NCI-H748 (cell line): ENCODE measurements around the gene ERF.

ENCODE experiments used
- DNase-seq: peaks from one replicate; lab custom pipeline; 2025; ENCODE audit not compliant: unreplicated experiment; lab: John Stamatoyannopoulos, UW

The ERF gene

DNA sequence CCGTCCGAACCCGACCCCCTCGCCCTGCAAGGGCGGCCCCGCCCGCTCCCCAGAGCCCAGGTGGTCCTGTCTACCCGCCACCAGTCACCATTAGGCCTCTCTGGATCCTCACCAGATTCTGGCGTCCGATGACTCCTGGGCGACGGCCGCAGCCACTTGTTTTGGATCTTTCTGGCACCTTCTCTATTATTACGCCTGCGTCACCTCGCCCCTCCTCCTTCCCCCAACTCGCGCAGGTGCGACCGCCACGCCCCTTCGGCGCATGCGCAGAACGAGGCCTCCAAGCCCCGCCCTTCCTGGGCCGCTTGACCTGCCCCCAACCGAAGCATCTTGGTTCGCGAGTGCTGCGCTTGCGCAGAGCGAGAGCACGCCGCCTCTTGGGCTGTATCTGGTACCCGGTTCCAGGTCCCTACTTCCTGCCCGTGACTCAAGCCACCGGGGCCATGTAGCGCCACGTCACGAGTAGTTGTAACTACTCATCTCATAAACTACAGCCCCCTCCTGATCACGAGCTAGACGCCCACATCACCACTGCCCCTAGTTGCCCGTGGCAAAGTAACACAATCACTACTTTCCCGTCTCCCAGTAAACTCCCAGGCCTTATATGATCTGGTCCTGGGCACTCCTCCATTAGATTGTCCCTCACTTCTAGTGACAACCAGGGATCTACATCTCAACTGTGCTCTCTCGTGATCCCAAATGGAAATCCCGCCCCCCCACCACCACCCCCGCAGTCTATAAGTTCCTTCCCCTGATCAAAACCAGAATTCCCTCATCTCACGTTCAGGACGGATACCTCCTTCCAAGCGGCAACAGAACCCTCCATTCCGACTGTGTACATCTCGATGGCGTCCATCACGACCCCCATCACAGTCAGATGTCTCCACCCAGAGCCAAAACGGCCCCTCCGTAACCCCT, 37.1 kb downstream of the ERF start, which contains the start of gene DEDD2:
Gene DEDD2 (minus strand): TSS at position 158 of the 918 bp plus-strand sequence. CDS start 670 bp downstream, outside the sequence.
- DNase-seq = peak; percentile 98

DNA sequence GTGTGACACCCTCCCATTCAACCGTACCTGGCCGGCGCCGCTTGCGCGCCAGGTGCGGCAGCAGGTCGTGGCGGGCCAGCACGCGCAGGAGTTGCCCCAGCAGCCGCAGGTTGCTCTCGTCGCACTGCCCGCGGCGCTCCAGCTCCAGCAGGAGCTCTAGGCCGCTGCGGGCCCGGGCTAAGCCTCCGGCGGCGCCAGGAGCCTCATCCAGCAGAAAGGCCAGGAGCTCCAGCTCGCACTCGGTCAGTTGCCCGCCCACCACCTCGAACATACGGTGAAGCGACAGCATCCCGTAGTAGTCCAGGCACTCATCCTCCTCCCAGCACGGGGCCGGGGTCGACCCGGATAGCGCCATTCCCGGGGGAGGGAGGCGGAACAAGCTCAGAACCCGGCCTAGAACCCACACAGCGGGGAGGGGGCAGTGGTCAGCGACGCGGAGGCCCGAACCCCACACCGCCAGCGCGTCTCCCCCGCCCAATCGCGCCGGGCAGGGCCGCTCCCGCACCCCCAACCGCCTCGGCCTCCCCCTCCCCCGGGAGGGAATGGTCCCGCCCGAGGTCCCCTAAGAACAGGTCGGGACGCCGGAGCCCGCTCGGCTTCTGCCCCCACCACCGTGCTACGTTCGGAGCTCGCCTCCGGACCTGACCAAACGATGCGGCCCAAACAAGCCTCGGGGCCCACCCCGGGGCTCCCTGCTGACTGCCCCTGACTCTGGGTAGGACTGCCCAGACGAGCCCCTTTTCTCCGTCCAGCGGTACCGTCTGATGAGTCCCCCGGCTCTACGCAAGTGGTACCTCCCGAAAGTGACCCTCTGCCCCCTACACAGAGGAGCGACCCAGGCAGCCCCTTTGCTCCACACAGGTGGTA, 38.0 kb downstream of the ERF start:
- DNase-seq = peak; percentile 79

DNA sequence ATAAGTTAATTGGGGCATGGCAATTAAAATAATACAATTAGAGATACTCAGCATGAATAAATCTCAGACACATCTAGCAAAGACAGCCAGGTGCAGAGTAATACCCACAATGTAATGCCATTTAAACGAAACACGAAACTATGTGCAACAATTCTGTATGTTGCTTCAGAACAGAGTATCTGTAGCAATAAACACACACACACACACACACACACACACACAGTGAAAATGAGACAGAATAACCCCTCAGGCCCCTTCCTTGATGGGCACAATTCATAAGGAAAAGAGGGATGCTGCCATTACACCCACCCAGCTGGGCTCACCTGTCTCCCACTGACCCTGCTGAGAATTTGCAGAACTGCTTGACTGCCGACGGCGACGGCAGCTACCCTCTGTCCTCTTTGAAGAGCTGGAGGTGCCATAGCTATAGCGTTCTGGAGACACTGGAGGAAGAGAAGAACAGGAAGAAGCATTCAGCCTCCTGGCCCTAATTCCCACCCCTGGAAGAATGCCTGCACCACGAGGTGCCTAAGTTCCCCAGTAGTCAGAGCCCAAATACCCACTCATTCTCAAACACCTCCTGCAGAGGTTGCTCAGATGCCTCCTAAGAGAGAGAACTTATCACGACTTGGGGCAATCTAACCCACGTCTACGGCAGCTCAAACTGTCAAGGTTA, 40.0 kb downstream of the ERF start:
- no peak for DNase-seq

DNA sequence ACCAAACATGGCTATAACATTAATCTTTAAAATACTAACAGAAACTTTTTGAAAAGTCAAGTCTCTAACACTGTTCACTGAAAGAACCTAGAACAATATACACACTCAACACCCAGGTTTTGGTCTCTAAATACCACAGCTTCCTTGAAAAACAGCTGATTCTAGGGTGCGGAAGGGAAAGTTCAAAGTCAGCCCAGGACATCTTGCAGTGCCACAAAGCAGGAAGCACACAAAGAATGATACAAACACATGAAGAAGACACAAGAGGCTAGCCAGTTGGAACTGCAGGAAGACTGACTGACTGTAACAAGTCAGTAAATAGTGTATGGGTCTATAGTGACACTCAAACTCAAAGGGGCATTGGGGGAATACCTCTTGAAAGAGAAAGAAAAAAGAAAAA, 42.0 kb downstream of the ERF start:
- no peak for DNase-seq

DNA sequence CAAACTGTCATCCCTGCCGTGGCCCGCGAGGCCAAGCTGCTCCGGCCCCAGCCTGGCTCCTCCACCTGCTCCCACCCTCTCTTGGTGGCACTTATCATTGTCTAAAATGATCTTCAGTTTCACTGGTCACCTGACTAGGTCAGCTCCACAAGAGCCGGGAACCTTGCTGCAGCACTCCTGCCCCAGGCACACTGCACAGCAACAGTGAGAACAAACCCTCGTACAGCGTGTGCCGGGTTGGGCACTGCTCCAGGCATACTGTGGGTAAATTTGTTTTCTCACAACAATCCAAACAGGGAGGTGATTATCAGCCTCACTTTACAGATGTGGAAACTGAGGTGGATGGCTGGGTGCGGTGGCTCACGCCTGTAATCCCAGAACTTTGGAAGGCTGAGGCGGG, 46.3 kb downstream of the ERF start:
- DNase-seq = no peak

DNA sequence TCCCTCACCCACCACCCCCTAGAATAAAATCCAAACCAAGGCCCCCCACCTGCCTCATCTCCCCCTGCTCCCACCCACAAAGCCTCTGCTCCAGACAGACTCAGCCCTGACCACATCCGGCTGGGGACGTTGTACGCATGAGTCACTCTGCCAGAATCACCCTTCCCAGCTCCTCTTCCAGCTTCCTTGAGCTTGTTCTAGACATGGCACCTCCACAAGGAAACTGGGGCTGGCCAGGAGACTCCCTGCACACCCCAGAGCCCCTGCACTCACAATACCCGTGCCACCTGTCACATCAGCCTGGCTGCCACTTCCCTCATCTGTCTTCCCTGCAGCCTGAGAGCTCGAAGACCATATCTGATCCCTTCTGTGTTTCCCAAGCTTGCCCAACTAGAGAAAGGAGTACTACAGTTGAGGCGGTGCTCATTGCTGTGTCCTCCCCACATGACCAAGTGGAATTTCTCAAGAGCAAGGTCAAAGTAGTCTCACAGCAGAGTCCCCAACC, 47.1 kb downstream of the ERF start:
- DNase-seq = no peak

DNA sequence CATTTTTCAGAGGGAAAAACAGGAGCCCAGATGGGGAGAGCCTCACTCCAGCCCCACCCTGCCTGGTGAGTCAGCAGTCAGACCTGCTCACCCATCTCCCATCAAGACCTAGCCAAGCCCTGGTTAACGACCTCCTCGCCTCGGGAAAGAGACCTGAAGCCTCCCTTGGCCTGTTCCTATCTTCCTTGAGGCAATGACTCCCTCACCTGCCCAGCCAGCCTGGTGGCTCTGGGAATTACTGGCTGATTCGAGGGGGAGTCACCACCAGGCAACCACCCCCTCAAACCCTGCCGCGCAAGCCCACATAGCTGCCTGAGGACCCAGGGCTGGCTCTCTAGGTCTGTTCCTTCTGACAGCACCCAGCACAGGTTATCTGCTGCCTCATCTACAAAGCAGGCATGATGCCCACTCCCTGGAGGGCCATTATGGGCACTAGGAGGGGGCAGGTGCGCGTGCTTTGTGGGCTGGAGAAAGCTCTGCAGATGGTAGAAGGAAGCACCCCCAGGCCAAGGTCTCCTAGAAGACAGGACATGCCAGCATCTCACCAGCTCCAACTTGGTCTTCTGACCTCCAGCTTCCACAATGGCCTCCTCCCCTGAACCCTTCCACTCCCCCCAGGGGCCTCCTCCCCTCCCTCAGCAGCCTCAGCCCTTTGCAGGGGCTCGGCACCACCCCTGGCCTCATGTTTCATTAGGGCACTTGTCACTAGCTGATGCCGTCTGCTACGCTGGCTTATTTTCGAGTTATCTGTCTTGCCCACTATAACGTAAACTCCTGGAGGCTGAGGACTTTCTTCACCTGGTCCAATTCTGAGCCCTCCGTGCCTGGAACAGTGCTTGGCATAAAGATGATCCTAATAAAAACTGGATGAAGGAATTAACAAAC, 47.8 kb downstream of the ERF start:
- no peak for DNase-seq

DNA sequence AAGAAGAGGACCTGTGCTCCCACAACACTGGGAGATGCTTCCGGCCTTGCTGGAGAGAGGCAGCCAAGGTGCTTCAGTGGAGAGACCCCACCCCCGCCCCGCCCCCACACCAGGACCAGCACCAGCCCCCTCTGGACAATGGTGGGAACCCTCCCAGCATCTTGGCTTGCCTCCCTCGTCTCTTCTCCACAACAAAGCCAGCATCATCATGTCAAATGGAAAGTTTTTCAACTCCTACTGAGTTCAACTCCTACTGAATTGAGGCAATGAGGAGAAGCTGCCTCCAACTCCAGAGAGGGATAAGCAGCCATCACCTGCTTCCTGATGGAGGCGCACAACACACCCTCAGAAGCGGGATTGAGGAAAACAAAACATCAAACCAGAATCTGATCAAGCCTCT, 50.3 kb downstream of the ERF start:
- DNase-seq = no peak

DNA sequence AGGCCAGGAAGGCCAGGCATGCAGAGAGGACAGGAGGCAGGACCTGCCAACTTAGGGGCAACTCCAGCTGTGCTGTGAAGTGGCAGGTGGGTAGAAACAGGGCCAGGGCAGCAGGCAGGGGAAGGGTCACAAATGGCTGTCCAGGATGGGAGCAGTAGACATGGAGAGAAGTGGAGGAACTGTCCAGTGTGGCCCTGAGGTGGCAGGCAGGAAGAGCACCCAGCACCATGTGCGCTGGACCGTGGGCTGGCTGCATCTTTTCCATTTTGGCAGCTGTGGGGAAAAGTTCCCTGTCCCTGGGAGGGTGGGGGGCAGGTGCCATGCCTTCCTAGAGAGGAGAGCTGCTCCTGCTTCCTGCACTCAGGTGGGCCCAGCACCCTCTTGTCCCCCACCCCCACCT, 51.2 kb downstream of the ERF start:
- DNase-seq = no peak

DNA sequence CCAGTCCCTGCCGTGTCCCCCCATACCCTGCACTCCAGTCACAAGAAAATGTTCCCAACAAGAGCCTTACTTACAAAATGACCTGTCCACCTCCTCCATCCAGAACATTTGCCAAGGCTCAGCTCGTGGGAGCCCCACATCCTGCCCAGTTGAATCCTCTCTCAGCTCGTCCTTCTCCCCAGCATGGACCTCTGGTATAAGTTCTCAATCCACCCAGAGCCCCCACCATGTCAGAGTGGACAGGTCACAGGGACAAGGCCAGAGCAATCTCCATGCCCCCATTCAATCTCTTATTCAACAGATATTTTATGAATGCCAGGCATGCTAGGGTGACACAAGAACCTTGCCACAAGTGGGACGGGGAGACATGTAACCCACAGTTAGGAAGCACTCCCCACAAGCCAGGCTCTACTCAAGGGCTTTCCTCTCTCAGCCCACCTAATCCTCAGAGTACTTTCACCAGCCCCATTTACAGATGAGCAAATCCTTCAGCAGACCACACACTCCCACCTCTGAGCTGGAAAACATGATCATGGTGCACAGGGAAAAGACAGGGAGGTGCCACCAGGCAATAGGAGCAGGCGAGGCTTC, 52.5 kb downstream of the ERF start:
- no peak for DNase-seq

DNA sequence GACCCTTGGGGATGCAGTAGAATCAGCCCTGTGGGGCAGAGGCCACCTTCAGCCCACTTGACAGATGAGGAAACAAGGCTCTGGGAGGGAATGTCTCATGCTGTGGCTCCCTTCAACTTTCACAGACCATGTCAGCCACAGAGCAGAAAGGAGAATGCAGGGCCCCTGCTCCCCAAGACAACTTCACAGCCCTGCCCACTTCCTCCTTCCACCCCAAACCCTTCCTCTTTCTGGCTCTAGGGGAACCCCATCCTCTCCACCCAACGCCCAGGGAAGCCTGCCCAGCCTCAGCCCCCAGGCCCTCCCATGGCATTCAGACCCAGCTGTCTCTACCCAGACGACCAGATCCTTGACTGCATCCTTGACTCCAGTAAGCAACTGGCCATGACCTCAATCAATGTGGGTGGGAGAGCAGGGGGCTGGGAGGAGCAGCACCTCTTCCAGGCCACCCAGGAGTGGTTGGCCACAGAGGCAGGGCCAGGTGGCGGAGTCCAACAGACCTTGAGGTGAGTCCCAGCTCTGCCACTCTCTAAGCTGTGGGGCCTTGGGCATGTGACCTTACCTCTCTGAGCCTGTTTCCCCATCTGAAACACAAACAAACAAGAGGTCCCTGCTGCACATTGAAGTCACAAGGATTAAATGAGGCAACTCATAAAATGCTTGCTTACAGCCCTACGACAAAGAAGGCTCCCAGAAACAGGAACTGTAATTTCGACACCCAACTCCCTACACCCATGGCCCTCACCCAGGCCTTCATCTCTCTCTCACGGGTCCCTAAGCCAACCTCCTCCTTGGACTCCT, 53.2 kb downstream of the ERF start:
- no peak for DNase-seq

DNA sequence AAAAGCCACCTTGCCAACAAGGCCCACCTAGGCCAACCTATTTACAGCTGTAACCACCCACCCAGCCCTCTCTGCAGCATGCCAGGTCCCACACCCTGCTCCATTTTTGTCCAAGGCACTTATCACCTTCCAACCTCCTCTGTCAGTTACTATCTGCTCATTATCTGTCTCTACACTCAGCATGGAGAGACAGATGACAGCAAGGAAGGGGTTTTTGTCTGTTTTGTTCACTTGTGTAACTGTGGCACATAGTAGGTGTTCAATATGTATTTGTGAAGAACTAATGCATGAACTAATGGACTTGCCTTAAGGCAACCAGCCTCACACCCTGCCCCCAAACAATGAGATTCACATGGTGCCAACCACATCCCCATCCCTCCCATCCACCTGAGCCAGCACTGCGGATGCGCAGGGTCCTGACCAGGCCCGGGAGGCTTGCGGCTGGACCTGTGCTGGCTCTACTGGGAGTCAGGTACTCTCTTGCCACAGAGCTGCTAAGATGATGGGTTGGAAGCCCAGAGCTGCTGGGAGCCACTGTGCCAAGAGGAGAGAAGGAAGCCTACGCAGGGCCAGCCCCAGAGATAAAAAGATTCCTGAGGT, 54.7 kb downstream of the ERF start:
- no peak for DNase-seq

DNA sequence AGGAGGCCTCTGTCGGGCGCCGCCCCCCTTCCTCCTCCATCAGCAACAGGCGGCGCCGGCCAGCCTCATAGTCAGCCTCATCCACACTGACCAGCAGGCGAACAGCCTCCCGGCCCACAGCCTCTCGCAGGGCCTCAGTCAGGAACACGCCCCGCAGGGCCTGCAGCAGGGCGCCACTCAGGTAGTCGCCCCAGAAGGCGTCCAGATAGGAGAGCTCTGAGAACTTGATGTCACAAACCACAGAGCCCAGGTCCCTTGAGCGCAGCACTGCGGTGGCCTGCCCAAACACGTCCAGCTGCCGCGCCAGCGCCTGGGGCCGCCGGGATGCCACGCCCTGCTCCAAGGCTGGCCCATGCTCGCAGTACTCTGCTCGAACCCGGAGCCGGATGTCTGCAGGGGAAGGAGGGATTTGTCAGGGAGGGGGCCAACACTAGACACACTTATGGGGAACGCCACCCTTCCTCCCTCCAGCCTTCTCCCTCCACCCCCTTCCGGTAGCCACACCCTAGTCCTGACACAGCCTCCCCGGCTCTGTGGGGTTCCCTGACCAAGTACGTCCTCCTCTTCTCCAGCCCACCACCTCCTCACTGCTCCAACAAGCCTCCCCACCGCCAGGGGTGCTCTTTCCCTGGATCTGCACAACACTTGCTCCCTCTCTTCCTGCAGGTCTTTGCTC, 55.4 kb downstream of the ERF start:
- no peak for DNase-seq

DNA sequence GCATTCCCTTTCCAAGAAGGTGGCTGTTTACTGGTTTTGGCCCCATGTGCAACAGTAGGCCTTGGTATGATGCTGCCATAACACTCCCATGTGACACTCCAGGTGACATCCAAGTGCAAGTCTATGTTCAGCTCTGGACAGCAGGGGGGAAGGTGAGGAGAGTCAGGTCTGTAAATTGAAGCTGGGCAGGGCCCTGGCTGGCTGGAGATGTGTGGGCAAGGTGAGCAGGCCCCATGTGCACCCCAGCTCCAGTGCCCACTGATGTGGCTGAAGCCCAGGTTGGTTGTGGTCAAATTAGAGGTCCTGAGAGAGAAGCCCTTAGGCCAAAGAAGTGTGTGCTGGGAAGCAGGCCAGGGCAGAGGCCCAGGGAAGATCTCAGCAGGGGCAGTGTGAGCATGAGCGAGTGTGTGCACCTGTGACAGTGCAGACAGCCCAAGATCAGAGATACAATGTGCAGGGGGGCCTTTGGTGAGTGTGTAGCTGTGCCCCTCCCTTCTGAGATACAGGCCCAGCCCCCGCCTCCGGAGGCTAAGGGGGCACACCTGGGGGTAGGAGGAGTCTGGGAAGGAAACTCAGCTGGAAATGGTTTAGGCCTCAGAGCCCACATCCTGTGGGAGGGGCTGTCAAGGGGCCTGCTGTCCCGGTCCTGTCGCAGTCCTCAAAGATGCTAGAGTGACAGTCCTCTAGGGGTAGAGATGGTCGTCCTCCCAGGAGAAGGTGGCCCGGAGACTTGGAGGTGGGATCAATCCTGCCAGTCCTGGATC, 56.1 kb downstream of the ERF start:
- DNase-seq = no peak
